SIG-M5 treated with dmso at 0.1 percent for 504 hours (cell line): Measurements from ENCODE around the gene HOXD9.
A peak's percentile ranks its signal among the peaks of the same experiment; 100 is the strongest.

Experiments
- DNase-seq: peaks from one replicate; lab custom pipeline; 2025; ENCODE audit not compliant: unreplicated experiment; lab: John Stamatoyannopoulos, UW

The HOXD9 gene

GRCh38 chr2:176110415-176111308 lies 11.9 kb upstream of the HOXD9 start:
- no peak for DNase-seq

DNA sequence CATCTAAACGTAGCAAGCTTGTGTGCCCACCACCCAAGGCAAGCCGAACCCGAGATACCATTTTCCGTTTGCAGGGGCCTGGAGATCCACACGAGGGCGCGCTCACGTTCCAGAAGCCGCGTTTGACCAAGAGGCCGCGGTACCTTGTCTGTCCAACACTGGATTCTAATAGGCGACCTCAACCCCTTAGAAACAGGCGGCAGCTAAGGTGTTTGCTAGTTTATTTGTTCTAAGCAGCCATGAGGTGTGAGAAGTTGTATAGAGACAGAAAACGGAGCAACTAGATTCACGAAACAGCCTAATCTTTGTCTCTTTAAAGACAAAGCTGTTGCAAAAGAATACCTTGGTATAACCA lies 11.2 kb upstream of the HOXD9 start:
- peak; percentile 64 for DNase-seq

DNA sequence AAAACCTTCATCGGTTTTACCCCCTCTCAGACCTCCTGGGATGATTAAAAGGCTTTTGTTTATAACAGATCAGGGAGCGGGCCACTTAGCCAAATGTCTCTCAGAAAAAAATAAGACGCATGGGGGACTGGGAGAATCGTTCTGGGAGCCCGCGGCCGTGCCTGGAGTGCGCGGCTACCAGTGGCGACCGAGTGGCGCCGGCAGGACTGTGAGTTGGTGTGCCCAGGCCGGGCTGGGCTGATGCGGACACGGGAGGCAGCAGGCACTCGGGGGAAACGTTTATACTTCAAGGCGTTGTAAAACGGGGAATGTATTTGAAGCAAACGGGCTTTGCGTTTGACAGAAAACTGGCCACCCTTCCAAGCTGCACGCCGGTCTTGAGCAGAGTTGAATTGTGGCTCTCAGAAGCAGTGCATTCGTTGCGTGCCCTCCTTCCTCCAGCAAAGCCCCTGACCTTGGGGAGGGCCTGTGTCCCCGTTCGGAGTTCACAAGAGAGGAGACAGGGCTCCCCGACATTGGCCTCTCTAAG lies 10.6 kb upstream of the HOXD9 start:
- DNase-seq = no peak

DNA sequence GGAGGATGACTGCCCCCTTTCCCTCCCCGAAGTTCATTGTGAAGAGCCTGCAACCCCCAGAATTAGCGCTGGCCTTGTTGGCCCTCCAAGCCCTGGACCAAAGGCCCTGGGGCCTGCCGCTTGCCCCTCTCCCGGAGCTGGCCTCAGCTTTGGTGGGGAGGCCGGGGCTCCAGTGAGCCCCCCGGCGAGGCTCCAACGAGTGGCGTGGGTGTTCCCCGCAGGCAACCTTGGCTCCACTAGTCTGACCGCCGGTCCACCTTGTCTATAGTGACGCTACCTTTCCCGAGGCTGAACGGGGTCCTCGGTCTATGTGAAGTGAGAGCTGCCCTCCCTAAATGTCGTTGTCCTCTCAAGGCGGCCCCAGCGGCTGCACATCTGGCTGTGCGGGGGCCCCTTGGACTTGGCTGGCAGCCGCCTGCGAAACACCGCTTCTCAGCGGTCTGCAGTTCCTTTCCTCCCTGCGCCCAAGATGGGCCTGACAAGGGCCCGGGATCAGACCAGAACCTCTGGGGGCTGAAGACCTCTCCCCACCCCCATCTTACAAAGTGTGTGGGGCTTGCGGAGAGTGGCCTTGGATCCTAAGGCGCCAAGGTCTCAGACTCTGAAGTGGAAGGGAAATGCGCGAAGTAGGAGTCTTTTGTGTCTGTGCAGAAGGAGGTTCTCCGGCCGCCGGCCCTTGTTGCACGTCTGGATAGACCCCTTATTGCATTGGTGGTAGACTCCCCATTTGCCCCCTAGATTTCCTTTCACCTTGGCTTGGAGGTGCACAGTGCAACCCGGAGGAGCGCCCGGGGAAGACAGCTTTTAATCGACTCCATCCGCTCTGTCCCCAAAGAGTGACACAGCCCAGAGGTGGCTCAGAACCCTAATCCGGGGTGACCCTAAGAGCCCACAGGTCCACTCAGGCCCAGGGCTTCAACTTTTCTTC lies 9.9 kb upstream of the HOXD9 start:
- no peak for DNase-seq

DNA sequence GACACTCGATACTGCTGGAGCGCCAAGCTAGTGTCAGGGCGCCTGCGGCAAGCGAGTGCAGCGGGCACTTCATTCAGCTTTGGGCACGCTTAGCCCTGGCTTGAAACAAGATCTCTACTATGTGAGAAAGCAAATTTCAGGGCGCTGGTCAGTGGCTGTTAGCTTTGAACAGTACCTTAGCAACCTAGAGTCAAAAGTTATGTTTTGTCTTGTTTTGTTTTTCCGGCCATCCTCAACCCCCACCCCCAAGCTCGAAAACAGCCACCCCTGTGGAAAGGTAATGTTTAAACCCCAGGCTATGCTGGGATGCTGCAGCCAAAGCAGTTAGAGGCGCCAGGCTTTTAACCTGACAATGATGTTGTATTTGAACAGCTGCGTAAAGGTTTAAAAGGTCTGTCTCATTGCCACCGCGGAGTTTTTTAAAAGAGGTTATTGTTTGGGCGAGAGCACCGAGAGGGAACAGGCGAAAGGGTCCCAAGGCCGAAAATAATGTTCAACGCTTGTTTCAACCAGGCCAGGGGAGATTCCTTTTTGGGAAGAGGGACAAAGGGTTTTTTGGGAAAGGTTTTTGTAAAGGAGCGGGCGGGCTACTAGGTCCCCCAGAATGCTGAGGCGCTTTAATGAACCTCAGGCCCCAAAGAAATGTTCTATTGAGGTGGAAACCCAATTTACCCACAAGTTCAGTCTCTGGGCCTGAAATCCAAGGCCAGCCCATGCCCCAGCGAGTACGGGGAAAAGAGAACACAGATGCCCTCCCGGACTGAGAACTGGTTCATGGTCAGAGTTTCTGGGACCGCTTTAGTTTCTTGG lies 8.2 kb upstream of the HOXD9 start:
- DNase-seq = no peak

GRCh38 chr2:176114930-176115625 lies 7.4 kb upstream of the HOXD9 start:
- no peak for DNase-seq

DNA sequence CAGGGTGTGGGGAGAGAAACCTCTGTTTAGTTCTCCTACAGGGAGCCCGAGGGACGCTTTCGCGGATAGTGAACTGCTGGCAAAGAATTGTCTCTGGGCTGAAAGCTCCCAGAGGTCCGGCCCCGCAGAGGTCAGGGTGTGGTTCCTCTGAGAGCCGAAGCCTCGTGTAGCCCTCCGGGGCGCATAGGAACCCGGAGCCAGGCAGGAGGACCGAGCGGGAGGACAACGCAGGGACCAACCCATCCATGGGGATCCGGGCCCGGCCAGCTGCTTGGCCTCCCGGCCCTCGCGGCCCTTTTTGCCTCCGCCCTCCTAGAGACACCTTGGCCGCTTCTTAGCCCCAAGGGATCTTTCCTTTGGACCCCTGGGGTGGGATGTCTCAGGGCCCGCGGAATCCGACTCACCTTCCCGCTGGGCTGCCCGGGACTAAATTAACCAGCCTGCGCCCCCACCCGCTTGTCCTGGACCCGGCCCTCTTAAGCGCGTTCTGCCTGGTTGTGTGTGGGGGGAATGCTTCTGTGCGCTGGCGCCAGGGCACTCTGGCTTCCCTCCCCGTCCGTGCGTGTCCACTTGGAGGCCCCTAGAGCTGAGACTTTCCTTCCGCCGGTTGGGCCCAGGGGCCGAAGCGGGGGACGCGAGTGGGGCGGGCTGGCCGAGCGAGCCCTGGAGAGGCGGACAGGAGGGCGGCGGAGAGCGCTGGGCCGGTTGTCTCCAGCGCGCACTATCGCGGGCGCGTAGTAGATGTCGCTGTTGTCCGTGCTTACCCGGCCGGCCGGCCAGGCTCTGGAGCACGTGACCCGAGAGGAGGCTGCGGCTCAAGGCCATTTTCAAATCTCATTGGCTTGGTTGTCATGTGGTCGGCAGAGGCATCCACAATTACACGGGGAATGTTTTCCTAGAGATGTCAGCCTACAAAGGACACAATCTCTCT lies 6.4 kb upstream of the HOXD9 start, which contains the start of gene HOXD10:
Gene HOXD10 (plus strand): TSS at position 896 of the 931 bp plus-strand sequence. CDS start 56 bp downstream, outside the sequence.
- no peak for DNase-seq

GRCh38 chr2:176117162-176117822 lies 5.2 kb upstream of the HOXD9 start:
- DNase-seq = no peak

- DNase-seq = no peak
These were observed 4.6 kb upstream of the HOXD9 start for GRCh38 chr2:176117823-176118371.

DNA sequence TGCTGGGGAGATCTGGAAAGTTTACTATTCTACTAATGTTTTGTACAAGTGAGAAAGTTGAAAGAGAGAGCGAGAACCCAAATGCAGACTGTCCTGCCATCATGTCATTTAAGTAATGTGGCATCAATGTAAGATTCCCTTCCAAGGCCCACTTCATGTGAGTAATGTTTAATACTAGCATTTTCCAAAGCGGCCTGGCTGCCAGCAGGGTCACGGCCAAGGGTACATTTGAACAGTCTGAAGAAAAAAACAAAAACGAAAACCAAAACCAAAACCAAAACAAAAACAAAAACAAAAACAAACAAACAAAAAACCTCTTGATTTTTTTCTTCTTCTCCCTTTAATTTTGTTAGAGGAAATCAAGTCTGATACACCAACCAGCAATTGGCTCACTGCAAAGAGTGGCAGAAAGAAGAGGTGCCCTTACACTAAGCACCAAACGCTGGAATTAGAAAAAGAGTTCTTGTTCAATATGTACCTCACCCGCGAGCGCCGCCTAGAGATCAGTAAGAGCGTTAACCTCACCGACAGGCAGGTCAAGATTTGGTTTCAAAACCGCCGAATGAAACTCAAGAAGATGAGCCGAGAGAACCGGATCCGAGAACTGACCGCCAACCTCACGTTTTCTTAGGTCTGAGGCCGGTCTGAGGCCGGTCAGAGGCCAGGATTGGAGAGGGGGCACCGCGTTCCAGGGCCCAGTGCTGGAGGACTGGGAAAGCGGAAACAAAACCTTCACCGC lies 3.7 kb upstream of the HOXD9 start:
- peak; percentile 62 for DNase-seq

DNA sequence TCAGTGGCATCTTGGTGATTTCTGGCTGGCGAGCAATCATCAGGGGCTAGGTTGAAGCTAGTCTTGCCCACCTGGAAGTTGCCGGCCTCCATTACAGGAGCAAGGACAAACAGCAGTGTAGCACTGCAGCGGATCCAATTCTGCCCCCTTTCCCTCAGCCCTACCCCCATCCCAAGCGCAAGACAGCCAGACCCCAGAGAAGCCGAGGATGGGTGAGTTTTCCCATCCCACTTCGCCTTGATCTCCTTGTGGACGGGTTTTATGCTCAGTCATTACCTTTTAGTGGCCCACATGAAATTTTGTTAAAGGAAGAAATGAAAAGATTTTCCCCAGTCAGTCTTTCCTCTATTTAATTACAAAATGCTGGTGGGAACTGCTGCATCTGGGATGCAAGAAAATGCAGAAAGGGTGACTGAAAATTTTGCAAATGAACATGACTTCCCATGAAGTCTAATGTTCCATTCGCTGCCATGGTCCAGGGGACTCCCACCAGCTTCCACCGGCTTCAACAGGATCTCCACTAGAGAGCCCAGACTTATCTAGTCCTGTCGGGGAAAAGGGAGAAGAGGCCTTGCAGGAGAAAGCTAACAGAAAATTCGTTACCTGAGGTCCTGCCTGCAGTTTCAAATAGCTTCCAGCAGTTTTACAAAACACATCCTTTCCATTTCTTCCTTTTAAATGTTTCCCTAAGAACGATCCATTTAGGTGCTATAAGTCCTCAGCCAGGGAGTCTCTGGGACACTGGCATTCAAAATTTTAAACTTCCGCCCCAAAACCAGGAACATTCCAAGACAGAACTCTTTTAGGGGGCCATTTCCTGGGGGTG lies 1.9 kb upstream of the HOXD9 start:
- no peak for DNase-seq

DNA sequence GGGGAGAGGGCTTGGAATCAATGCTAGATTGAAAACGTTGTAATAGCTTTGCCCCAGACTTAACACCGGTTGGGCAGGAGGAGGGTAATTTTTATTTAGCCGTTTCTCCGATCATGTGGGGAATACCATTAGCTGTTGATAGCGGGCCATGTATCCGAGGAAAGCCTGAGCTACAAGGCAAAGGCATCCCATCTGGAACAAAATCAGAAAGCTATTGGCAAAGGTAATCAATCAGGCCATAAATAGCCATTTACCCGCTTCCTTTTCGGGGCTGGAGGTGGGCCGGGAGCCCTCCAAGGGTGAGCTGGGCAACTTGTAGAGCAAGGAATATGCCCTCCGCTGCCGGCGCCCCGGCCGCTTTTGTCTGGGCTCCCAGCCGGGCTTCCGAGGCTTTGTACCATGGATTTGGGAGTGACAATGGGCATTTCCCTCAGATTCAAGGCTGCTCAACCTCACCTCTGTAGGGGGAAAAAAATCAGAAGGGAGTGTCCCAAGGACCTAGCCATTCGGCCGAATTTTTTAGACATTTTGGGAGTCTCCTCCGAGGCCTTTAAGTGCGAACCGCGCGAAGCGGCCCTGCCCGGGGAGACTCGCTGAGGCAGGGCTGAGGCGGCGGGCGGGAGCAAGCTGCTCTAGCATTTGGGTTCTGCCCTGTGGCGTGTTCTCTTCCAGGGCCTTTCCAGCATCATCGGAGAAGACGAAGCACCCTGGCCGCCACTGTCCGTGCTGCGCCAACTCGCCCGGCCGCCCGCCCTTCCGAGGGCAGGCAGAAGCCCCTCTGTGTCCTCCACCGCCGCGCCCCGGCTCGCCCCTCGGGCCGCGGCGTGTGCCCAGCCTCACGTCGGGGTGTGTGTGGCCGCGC lies 1.1 kb upstream of the HOXD9 start:
- no peak for DNase-seq

DNA sequence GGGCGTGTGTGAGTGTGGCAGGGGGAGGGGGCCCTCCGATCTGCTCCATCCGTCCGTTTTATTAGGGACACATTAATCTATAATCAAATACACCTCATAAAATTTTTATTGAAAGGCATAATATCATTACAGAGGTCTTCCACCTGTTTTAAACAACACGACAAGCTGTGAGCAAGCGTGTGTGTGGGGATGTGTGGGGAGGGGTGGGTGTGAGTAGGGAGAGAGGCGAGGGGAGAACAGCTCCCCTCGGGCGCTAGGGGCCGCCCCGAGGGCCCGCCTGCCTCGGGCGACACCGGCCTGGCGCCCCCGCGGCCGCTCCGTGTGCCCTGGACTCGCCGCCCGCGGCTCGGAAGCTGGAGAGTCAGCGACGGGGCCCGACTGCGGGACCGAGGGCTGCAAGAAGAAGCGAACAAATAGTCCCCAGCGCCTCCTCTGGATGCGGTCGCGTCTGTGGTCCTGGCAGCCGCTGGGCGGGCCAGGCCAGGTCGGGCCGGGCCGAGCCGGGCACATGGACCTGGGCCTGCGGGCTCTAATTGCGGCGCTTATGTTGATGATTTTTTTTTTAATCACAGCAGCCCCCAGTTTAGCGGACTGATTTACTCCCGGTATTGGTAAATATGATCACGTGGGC lies 352 bp upstream of the HOXD9 start:
- DNase-seq = no peak

DNA sequence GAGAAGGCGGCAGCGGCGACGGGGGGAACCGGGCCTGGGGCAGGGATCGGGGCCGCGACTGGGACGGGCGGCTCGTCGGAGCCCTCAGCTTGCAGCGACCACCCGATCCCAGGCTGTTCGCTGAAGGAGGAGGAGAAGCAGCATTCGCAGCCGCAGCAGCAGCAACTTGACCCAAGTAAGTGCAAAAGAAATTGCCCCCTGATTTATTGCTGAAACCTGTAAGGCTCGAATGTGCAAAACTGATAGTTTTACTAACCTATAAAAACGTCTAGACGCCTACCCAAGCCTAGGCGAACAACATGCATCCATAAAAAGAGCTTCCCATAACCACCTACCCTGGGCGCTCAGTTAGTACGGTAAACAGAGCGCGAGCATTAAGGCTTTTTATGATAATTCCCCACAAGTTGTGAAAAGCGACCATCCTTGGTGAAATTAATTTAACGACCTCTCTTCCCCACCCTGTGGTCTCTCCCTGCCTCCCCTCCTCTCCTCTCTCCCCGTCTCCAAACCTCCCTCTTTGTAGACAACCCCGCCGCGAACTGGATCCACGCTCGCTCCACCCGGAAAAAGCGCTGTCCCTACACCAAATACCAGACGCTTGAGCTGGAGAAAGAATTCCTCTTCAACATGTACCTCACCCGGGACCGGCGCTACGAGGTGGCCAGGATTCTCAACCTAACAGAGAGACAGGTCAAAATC lies 1.0 kb downstream of the HOXD9 start:
- DNase-seq = no peak
